GM18508 (cell line): ENCODE data around the gene CLNK.

Experiments
- ATAC-seq: cut with Tn5 transposase; IDR thresholded peaks from one replicate; pipeline ENCODE4 v1.9.1; 2021; ENCODE audit warnings: moderate number of reproducible peaks; ENCODE audit not compliant: insufficient read depth, unreplicated experiment

Gene CLNK

GRCh38 chr4:10701702-10702460, 17.3 kb upstream of the CLNK start:
- no peak for ATAC-seq

- no peak for ATAC-seq
Observed at GRCh38 chr4:10701161-10701560, 16.6 kb upstream of the CLNK start.

- ATAC-seq, result no peak
Observed at GRCh38 chr4:10698172-10698571, 13.6 kb upstream of the CLNK start.

GRCh38 chr4:10697086-10697485, 12.5 kb upstream of the CLNK start:
- no peak for ATAC-seq

- ATAC-seq, result no peak
Observed at GRCh38 chr4:10696253-10696652, 11.7 kb upstream of the CLNK start.

GRCh38 chr4:10694828-10695209, 10.3 kb upstream of the CLNK start:
- no peak for ATAC-seq

GRCh38 chr4:10694151-10694827, 9.7 kb upstream of the CLNK start:
- ATAC-seq, result no peak

GRCh38 chr4:10691651-10692050, 7.1 kb upstream of the CLNK start:
- no peak for ATAC-seq

GRCh38 chr4:10690185-10690907, 5.8 kb upstream of the CLNK start:
- ATAC-seq, result peak; percentile 45

GRCh38 chr4:10688846-10689245, 4.3 kb upstream of the CLNK start:
- ATAC-seq, result no peak

GRCh38 chr4:10688022-10688421, 3.5 kb upstream of the CLNK start:
- ATAC-seq, result no peak

- no peak for ATAC-seq
Observed at GRCh38 chr4:10687526-10687925, 3.0 kb upstream of the CLNK start.

- no peak for ATAC-seq
Observed at GRCh38 chr4:10682397-10682796, 2.2 kb downstream of the CLNK start.

- ATAC-seq, result peak; percentile 42
Observed at GRCh38 chr4:10677796-10678497, 6.6 kb downstream of the CLNK start.

- peak; percentile 46 for ATAC-seq
Observed at GRCh38 chr4:10673817-10674369, 10.7 kb downstream of the CLNK start.

- ATAC-seq, result no peak
Observed at GRCh38 chr4:10672379-10672778, 12.2 kb downstream of the CLNK start.

- ATAC-seq, result no peak
Observed at GRCh38 chr4:10671799-10672198, 12.8 kb downstream of the CLNK start.

GRCh38 chr4:10671366-10671765, 13.2 kb downstream of the CLNK start:
- ATAC-seq, result peak; percentile 95

- ATAC-seq, result no peak
Observed at GRCh38 chr4:10670321-10670720, 14.2 kb downstream of the CLNK start.

GRCh38 chr4:10667701-10668326, 16.8 kb downstream of the CLNK start:
- ATAC-seq, result no peak
